Breast epithelium (tissue), 4 donors: ENCODE results near the gene KCNQ2. TPM values are rescaled to one million over a fixed set of nuclear protein-coding genes. Genes with fewer than 3 reads are reported as not detected.
A peak's percentile ranks its signal among the peaks of the same experiment; 100 is the strongest.
"Not testable (repeated sequence)": the region's sequence is repeated elsewhere in the genome, so short reads cannot be mapped to it uniquely, and the experiment has no call there.

Source experiments
- DNase-seq, 2 donors: peaks; one replicate each; pipeline ENCODE4 v3.0.0-alpha.2; 2019; ENCODE audit warnings: low spot score in 2 of 2
- H3K27ac ChIP-seq, 2 donors: fragments of 200-600 bp; sonication (generic) in 1 of 2; one replicate each; pipeline ENCODE4 v1.5.1; 2016 to 2019; ENCODE audit warnings: mild to moderate bottlenecking in 1 of 2
- H3K27me3 ChIP-seq, 2 donors: fragments of 200-600 bp; sonication (generic) in 1 of 2; one replicate each; pipeline versions ENCODE4 v1.5.1 to v1.6.0; 2017 to 2019; ENCODE audit warnings: control low read depth in 1 of 2, mild to moderate bottlenecking in 1 of 2
- H3K36me3 ChIP-seq: fragments of 200-600 bp; one replicate; pipeline ENCODE4 v1.5.1; 2019
- H3K4me1 ChIP-seq, 2 donors: fragments of 200-600 bp; sonication (generic); one replicate each; pipeline ENCODE4 v1.5.1; 2016 to 2019; ENCODE audit warnings: control low read depth in 1 of 2
- H3K4me3 ChIP-seq, 3 donors: fragments of 200-600 bp; sonication (generic); 1 replicate in 2 of 3; 2 replicates in 1 of 3; pipeline ENCODE4 v1.5.1; 2016 to 2019; ENCODE audit warnings: mild to moderate bottlenecking in 3 of 3, moderate library complexity in 2 of 3
- H3K9me3 ChIP-seq, 2 donors: fragments of 200-600 bp; sonication (generic) in 1 of 2; one replicate each; pipeline ENCODE4 v1.5.1; 2016 to 2019; ENCODE audit warnings: control low read depth in 1 of 2
- POLR2A ChIP-seq: fragments of 450-650 bp; IDR thresholded peaks from one replicate; pipeline ENCODE4 v1.6.1; 2016; ENCODE audit warnings: antibody characterized with exemption, mild to moderate bottlenecking, moderate library complexity
- POLR2AphosphoS5 ChIP-seq, 3 donors: sonication (generic); formaldehyde crosslinking; IDR thresholded peaks; one replicate each; pipeline ENCODE4 v1.6.1; 2017; ENCODE audit warnings: antibody characterized with exemption in 3 of 3
- intact Hi-C: fragments of 100-400 bp; cut with DNase I; formaldehyde crosslinking; loops from one replicate; pipeline ENCODE4 v1.15.1; 2023; ENCODE audit warnings: low total_unique reads
- total RNA-seq, 3 donors: library from RNA; depleted of rRNA; stranded (reverse); fragments of >200 nt; gene quantifications; one replicate each; pipeline ENCODE4 v1.1.0, GENCODE V29; 2016
- TF ChIP-seq, protein P1 (sequence below), 3 donors: fragments of 450-650 bp; IDR thresholded peaks; one replicate each; pipeline ENCODE4 v1.5.1; 2016 to 2017; ENCODE audit warnings: antibody characterized with exemption in 3 of 3, mild to moderate bottlenecking in 3 of 3, moderate library complexity in 3 of 3

KCNQ2 gene
- total RNA-seq, 3 donors from 2014 or later = not detected

DNA sequence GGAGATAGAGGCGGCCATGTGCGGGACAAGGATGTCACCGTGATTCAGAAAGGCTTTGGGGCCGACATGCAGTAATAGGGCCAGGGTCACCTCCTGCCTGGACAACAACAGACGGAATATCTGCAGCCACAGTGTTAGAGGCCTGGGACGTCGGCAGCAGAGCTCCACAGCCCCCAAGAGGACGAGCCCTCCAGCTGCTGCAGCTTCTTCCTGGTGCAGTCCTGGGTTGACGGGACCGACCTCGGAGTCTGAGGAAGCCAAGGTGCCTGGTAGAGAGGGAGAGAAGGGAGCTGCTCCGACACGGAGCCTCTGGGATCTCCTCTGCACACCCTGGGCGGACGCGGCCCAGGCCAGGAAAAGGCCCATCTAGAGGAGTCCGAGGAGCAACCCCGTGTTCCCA lies 88.1 kb downstream of the KCNQ2 start:
- peaks cover 9 to 12% of the 10 kb centered on the region in 2 donors for H3K9me3 ChIP-seq
- no peak for DNase-seq
- TF ChIP-seq POLR2AphosphoS5 (IDR thresholded peaks at IDR 0.05) (no peak), POLR2A (no peak)
- TF ChIP-seq, protein P1, sequence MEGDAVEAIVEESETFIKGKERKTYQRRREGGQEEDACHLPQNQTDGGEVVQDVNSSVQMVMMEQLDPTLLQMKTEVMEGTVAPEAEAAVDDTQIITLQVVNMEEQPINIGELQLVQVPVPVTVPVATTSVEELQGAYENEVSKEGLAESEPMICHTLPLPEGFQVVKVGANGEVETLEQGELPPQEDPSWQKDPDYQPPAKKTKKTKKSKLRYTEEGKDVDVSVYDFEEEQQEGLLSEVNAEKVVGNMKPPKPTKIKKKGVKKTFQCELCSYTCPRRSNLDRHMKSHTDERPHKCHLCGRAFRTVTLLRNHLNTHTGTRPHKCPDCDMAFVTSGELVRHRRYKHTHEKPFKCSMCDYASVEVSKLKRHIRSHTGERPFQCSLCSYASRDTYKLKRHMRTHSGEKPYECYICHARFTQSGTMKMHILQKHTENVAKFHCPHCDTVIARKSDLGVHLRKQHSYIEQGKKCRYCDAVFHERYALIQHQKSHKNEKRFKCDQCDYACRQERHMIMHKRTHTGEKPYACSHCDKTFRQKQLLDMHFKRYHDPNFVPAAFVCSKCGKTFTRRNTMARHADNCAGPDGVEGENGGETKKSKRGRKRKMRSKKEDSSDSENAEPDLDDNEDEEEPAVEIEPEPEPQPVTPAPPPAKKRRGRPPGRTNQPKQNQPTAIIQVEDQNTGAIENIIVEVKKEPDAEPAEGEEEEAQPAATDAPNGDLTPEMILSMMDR (IDR thresholded peaks at IDR 0.05) = no peak
- no peaks in the 10 kb centered on the region for H3K4me1 ChIP-seq
- no peak overlapping the region for H3K4me3 ChIP-seq
- peaks cover 3 to 53% of the 10 kb centered on the region in 2 donors for H3K27me3 ChIP-seq
- intact Hi-C loops = no loop called here
- no peaks in the 10 kb centered on the region for H3K36me3 ChIP-seq
- no peak overlapping the region for H3K27ac ChIP-seq

DNA sequence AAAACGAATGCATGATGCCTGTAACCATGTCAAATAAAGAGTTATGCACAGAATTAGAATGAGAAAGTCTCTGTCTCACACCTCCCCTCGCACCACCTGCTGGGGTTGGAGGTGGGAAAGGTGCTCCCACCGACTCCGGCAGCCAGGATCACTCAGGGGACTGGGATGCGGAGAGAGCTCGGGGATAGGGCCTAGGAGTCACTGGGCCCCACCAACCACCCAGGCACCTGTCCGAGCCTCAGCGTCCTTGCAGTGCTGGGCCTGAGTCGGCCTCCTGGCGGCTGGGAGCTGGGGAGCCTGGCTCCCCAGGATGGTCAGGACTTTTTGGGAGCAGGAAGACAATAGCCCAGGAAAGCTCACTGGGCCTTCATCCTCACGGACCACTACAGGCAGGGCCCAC lies 88.9 kb downstream of the KCNQ2 start:
- Histone ChIP-seq H3K4me3 (no peak overlapping the region), H3K9me3 (peaks cover 9 to 12% of the 10 kb centered on the region in 2 donors), H3K36me3 (no peaks in the 10 kb centered on the region), H3K27me3 (peaks cover 3 to 61% of the 10 kb centered on the region in 2 donors), H3K4me1 (no peaks in the 10 kb centered on the region), H3K27ac (no peak overlapping the region)
- TF ChIP-seq POLR2A = no peak
- intact Hi-C loops = no loop called here
- DNase-seq = no peak

DNA sequence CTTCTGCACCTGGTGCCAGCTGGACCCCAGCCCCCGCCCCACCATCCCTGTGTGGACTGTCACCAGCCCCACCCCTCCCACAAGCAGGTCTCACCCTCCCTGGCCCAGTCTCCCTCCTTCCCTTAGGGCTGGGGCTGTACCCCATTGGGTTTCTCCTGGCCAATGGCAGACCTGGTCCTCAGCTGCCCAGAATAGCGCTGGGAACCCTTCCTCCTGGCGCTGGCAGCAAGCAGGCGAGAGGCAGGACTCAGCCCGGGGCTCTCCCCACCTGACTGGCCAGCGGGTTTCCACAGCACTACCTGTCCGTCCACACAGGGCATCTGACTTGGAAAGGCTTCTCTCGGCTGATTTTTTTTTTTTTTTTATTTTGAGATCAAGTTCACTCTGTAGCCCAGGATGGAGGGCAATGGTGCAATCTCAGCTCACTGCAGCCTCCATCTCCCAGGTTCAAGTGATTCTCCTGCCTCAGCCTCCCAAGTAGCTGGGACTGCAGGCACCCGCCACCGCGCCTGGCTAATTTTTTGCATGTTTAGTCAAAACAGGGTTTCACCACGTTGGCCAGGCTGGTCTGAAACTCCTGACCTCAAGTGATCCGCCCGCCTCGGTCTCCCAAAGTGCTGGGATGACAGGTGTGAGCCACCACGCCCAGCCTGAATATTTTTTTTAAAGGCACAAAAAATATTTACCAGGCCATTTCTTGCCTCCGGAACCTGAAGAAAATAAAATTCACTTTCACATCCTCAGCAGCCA lies 89.7 kb downstream of the KCNQ2 start:
- TF ChIP-seq POLR2A (no peak), POLR2AphosphoS5 (IDR thresholded peaks at IDR 0.05) (no peak)
- TF ChIP-seq, protein P1 (IDR thresholded peaks at IDR 0.05) = no peak
- Histone ChIP-seq H3K36me3 (no peaks in the 10 kb centered on the region), H3K4me1 (no peaks in the 10 kb centered on the region), H3K4me3 (no peak overlapping the region), H3K27me3 (peaks cover 3 to 69% of the 10 kb centered on the region in 2 donors), H3K9me3 (peaks cover 9 to 12% of the 10 kb centered on the region in 2 donors), H3K27ac (no peak overlapping the region)
- no peak for DNase-seq
- intact Hi-C loops = no loop called here

DNA sequence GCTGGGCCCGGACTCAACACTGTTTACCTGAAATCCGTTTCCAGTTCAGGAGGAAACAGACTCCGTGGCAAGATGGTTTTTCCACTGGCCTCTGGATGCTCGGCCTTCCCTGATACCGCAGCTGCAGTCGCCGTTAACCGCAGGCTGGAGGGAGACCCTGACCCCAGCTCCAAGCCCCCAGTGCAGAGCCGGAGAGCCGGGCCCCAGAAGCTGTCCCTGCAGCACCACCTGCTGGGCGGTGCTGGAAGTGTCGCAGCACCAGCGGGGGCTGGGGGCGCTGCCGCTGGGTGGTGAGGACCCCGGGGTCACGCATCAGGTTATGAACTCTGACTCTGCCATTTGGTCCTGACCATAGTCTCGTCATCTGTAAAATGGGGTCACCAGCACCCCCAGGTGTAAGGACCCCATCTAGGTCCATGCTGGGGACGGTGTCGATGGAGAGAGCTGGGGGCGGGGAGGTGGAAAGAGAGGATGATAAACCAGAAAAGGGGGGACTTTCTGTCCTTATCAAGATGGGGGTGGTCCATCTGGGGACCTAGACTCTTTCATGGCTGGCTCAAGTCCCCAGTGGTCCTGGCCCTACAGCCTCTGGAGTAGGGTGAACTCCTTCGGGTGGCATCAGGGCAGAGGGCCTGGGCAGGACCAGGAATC lies 90.5 kb downstream of the KCNQ2 start:
- peaks cover 3 to 77% of the 10 kb centered on the region in 2 donors for H3K27me3 ChIP-seq
- intact Hi-C loops = no loop called here
- TF ChIP-seq POLR2A = no peak
- TF ChIP-seq, protein P1 (IDR thresholded peaks at IDR 0.05) = peak in 2 of 3 donors; percentile 62 to 66
- no peak for TF ChIP-seq POLR2AphosphoS5 (IDR thresholded peaks at IDR 0.05)

DNA sequence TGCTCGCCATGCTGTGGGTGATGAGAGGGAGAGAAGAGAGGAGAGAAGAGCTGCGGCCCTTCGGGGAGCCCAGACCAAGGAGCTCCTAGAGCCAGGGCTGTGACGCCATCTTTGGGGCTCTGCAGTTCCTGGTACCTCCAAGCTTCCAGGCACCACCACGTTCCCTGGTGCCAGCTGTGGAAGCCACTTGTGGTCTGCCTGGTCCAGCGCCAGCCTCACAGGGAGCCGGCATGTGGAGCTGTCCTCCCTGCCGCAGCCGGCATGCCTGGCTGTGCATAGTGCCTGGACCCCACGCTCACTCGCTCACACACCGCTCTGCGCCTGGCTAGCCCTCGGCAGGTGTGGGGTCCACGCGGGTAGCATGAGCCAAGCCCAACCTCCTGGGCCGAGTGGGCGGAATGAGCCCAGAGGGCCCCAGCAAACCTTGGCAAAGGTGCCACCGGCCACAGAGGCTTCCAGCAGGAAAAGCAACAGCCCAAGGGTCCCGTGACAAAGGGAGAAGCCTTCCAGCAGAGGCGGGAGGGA lies 92.0 kb downstream of the KCNQ2 start:
- intact Hi-C loops = no loop called here
- DNase-seq = no peak
- no peak overlapping the region for H3K27ac ChIP-seq
- TF ChIP-seq POLR2AphosphoS5 (IDR thresholded peaks at IDR 0.05) = no peak
- no peak for TF ChIP-seq POLR2A
- TF ChIP-seq, protein P1 (IDR thresholded peaks at IDR 0.05) = no peak
- no peaks in the 10 kb centered on the region for H3K4me1 ChIP-seq
- H3K27me3 ChIP-seq = peaks cover 3 to 90% of the 10 kb centered on the region in 2 donors
- no peak overlapping the region for H3K4me3 ChIP-seq
- H3K9me3 ChIP-seq = no peaks in the 10 kb centered on the region
- H3K36me3 ChIP-seq = no peaks in the 10 kb centered on the region

More for the DNA sequence above, 90.5 kb downstream of the KCNQ2 start:
- H3K9me3 ChIP-seq = peaks cover 9 to 12% of the 10 kb centered on the region in 2 donors
- no peak overlapping the region for H3K4me3 ChIP-seq
- no peak for DNase-seq
- H3K27ac ChIP-seq = no peak overlapping the region
- H3K36me3 ChIP-seq = no peaks in the 10 kb centered on the region
- H3K4me1 ChIP-seq = no peaks in the 10 kb centered on the region

DNA sequence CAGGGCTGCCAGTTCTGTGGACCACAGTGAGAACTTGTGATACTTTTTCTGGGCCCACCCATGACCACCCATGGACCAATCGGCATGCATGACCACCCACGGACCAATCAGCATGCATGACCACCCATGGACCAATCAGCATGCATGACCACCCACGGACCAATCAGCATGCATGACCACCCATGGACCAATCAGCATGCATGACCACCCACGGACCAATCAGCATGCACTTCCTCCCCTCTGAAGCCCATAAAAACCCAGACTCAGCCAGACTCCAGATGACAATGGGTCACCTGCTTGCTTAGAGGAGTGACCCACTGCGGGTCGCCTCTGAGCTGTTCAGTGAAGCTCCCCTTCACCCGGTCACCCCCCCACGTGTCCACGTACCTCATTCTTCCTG lies 92.6 kb downstream of the KCNQ2 start:
- H3K27ac ChIP-seq, DNase-seq, H3K4me1 ChIP-seq, H3K4me3 ChIP-seq, H3K36me3 ChIP-seq, intact Hi-C loops, H3K9me3 ChIP-seq: not testable (repeated sequence)
- peaks cover 3 to 96% of the 10 kb centered on the region in 2 donors for H3K27me3 ChIP-seq
